Stimulated activated naive CD8-positive, alpha-beta T cell treated with anti-CD3 and anti-CD28 coated beads, Interleukin-15, Interleukin-2, amounts not matched to agents 100 U/mL and 50 U/mL, for 24 hours (primary cell): Measurements from ENCODE around the gene CPNE9.

Source experiments
- ATAC-seq: fragments of 150-1000 bp; cut with Tn5 transposase; one replicate; pipeline ENCODE4 v1.10.0; 2021
- DNase-seq: peaks from one replicate; pipeline ENCODE4 v3.0.0; 2021

Gene CPNE9, protein sequence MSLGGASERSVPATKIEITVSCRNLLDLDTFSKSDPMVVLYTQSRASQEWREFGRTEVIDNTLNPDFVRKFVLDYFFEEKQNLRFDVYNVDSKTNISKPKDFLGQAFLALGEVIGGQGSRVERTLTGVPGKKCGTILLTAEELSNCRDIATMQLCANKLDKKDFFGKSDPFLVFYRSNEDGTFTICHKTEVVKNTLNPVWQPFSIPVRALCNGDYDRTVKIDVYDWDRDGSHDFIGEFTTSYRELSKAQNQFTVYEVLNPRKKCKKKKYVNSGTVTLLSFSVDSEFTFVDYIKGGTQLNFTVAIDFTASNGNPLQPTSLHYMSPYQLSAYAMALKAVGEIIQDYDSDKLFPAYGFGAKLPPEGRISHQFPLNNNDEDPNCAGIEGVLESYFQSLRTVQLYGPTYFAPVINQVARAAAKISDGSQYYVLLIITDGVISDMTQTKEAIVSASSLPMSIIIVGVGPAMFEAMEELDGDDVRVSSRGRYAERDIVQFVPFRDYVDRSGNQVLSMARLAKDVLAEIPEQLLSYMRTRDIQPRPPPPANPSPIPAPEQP

DNA sequence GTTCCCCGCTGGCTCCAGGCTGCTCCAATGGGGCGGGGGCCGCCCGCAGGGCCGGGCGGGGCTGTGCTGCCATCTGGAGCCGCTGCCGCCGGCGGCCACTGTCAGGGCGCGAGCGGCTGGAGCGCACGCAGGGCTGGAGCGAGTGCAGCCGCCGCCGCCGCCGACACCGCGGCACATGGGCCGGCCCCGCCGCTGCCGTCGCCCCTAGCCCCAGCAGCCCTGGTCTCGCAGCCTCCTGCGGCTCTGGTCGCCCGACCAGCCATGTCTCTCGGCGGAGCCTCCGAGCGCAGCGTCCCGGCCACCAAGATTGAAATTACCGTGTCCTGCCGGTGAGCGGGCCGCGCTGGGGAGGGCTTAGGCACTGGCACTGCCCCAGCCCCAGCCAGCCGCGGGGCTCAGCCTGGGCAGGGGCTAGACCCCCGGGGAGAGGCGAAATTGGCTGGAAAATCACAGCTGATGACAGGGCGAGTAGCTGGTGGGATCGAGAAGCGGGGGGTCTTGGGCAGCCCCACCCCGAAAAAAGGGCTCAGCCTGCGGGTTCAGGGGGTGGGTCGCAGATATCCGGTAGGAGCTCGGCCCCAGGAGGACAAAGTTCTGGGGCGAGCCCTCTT lies at the start of gene CPNE9:
Gene CPNE9 (plus strand): TSS at position 98 of the 611 bp plus-strand sequence. CDS start 164 bp downstream, at position 262.
- DNase-seq (no peak), ATAC-seq (peak; percentile 29)

- ATAC-seq, result no peak
- no peak for DNase-seq
These were observed 43.8 kb upstream of the CPNE9 start for GRCh38 chr3:9659849-9660248.

GRCh38 chr3:9660972-9661371 lies 42.7 kb upstream of the CPNE9 start:
- ATAC-seq, result no peak

GRCh38 chr3:9664119-9664751 lies 39.4 kb upstream of the CPNE9 start:
- ATAC-seq (no peak), DNase-seq (no peak)

More at GRCh38 chr3:9660972-9661371, 42.7 kb upstream of the CPNE9 start:
- no peak for DNase-seq

- DNase-seq (peak; percentile 10), ATAC-seq (peak; percentile 76)
These were observed 36.8 kb upstream of the CPNE9 start for GRCh38 chr3:9666704-9667445.

DNA sequence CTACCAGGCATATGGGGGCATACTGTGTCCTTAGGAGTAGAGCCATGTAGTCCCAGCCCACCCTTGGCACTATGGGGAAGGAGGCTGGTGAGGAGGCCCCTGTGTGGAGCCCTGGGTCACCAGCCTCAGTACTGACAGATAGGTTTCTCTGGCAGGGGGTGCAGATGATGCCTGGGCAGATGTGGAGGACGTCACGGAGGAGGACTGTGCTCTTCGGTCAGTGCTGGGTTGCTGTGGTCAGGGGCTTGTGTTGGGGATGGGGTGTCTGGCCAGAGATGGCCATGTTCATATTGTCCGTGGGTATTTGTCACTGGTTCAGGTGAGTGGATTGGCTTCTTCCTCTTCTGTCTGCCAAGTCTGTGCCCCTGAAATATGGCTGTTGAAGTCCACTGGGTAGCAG lies 34.4 kb upstream of the CPNE9 start:
- ATAC-seq (no peak), DNase-seq (no peak)

- DNase-seq (no peak), ATAC-seq (no peak)
These were observed 33.8 kb upstream of the CPNE9 start for GRCh38 chr3:9669720-9670432.

- ATAC-seq (no peak), DNase-seq (no peak)
These were observed 30.6 kb upstream of the CPNE9 start for GRCh38 chr3:9673082-9673481.

DNA sequence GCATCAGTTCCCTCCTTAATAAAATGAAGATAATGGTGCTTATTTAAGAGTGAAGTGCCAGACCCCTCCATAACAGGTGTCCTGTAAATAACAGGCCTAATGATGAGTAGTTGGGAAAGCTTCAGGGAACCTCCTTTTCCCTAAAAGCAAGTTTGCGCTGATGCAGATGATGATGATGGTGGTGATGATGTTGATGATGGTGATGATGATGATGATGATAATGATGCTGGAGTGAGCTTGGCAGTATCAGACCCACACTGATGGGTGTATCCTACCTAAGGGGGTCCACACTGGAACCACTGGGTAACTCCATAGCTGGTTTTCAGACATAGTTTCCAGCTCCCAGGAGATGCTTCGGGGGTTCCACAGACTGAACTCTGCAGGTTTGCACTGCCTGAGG lies 29.9 kb upstream of the CPNE9 start:
- ATAC-seq (no peak), DNase-seq (no peak)

DNA sequence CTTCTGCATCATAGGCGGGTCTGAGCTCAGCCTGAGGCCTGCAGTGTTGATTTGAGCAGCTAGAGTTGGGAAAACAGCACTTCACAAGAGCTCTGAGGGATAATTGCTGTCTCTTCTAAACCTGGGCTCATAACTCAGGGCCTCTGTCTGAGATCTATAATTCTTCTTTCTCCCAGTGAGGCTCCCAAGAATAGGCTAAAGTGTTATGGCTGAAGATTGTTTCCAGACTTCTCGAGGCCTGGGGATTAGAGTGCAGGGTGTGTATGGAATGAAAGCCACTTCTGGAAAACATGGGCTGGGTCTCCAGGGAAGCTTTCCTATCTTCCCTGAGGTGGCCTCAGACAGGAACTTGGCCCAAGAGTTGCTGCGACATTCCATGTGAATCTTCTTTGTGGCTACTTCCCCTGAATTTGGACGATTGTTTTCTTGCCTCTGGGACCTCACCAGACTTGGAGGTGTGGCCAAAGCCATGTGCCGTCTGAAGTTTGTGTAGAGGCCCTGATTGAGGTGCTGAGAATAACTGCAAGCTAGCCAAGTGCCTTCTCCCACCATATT lies 27.8 kb upstream of the CPNE9 start:
- ATAC-seq, result no peak
- no peak for DNase-seq

GRCh38 chr3:9676785-9677184 lies 26.8 kb upstream of the CPNE9 start:
- DNase-seq (no peak), ATAC-seq (no peak)

DNA sequence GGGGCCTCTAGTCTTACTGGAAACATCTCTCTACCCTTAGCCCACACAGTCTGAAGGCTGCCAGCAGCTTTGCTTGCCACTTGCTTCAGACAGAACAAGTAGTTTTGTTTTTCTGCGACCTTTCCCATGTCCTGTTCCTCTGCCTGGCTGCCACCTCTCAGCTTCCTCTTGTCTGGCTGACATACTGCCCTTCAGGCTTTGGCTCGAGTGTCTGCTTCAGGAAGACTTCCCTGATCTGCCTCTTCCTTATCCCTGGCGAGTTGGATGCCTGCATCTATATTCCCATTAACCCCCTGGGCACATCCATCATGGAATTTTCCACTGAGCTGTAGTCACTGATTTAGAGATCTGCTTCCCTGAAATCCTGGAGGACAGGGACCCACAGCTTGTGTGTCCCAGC lies 25.1 kb upstream of the CPNE9 start:
- ATAC-seq (no peak), DNase-seq (no peak)

- DNase-seq (no peak), ATAC-seq (no peak)
These were observed 24.1 kb upstream of the CPNE9 start for GRCh38 chr3:9679476-9680080.

GRCh38 chr3:9681011-9681722 lies 22.5 kb upstream of the CPNE9 start:
- DNase-seq, result no peak
- ATAC-seq, result no peak

DNA sequence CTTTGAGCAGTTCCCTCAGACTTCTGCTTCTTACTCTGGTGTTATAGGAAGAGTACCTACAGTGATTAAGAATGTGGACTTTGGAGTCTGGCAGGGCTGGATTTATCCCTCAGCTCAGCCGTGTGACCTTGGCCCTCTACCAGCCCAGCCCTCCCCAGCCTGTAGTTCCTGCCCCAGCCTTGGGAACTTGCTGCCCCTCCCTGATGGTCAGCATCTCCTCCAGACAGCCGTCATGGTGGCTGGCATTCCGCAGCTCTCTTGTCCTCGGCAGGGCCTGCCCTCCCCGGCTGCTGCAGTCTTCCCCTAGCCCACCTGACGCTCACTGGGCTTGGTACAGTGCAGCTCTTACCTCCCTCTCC lies 21.9 kb upstream of the CPNE9 start:
- no peak for DNase-seq
- no peak for ATAC-seq

GRCh38 chr3:9682096-9682495 lies 21.5 kb upstream of the CPNE9 start:
- ATAC-seq (no peak), DNase-seq (no peak)

DNA sequence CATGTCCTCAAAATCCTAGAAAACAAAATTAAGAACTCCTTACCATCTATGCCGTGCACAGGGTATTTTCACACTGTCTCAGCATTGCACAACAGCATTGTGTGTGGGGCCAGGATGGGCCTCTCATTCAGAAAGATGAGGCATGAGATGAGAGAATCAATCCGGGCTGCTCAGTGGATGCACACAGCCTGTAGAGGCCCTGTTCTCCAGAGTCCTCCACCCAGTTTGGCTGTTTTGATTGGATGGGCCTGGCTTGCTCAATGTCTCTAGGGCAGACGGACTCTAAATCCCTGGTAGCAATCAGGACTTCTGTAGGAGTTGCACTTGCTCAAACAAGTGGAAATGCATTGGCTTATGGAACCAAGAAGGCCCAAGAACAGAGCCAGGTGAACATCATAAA lies 20.2 kb upstream of the CPNE9 start:
- ATAC-seq (no peak), DNase-seq (no peak)

DNA sequence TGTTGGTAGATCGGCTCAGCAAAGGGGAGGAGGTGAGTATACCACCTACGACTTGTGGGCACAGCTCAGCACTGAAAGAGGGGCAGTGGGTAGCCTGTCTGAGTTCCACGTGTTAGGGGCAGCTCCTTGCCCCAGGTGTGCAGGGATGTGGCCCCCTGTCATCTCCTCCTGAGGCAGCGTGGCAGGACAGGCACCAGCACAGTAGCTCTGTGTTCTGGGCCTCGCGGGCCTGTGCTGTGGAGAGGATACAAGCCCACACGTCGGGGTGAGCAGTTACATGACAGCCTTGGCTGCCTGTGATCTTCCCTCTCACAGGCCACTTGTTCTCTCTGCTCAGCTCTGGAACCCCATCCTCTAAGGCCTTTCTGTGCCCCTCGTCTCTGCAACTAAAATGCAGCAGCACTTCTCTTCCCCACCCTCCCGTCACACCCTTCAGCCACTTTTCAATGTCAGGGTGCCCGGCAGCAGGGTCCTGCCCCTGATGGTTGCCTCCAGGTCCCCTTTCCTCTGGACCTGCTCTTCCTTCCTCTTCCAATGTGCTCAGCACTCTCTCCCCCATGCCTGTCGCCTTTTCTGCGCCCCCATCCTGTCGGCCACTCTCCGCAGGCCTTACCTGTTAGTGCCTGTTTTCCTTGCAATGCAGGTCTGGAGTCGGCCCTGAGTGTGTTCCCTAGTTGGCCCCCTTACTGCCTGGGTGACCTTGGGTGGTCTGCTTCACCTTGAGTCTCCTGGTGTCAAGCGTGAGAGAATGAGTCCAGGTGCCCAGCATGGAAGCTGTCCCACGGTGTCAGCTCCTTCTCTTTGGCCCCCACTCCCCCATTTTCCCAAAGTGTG lies 18.2 kb upstream of the CPNE9 start:
- ATAC-seq (no peak), DNase-seq (no peak)

- DNase-seq (no peak), ATAC-seq (no peak)
These were observed 17.5 kb upstream of the CPNE9 start for GRCh38 chr3:9686050-9686550.
